PC-3 (cell line): Measurements from ENCODE around the gene MAGI1.

Source experiments
- EZH2phosphoT487 ChIP-seq: fragments of 300-600 bp; sonication (generic); IDR thresholded peaks from 2 replicates; pipeline ENCODE4 v1.6.1; 2018; ENCODE audit warnings: mild to moderate bottlenecking, antibody characterized with exemption, low read length, borderline replicate concordance
- TF ChIP-seq, protein P1 (sequence below): fragments of 300-600 bp; sonication (generic); conservative IDR thresholded peaks from 2 replicates; pipeline ENCODE4 v1.5.1; 2017; ENCODE audit warnings: antibody characterized with exemption, low read depth, mild to moderate bottlenecking, low read length

DNA sequence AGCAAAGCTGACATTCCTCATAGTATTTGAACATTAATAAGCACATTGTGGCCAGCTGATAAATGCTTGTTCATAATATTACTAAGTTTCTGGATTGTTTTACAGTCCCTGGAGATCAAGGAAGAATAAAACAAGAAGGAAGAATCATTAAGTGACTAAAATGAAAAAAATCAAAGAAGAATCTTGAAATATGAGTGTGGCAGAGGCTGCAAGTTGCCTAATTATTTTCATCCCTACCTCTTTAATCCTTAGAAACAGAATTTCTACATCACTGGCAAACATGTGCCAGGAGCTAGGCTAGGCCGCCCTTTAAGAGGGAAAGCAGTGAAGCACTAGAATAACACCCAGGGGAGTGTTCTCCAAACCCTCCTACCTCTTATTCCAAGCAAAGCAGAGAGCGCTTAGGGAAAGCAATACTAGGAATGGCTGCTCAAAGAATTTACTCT, 98.9 kb downstream of the MAGI1 start:
- TF ChIP-seq, protein P1, sequence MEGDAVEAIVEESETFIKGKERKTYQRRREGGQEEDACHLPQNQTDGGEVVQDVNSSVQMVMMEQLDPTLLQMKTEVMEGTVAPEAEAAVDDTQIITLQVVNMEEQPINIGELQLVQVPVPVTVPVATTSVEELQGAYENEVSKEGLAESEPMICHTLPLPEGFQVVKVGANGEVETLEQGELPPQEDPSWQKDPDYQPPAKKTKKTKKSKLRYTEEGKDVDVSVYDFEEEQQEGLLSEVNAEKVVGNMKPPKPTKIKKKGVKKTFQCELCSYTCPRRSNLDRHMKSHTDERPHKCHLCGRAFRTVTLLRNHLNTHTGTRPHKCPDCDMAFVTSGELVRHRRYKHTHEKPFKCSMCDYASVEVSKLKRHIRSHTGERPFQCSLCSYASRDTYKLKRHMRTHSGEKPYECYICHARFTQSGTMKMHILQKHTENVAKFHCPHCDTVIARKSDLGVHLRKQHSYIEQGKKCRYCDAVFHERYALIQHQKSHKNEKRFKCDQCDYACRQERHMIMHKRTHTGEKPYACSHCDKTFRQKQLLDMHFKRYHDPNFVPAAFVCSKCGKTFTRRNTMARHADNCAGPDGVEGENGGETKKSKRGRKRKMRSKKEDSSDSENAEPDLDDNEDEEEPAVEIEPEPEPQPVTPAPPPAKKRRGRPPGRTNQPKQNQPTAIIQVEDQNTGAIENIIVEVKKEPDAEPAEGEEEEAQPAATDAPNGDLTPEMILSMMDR = no peak
- TF ChIP-seq EZH2phosphoT487 = no peak
